IPS-15b (cell line): ENCODE data around the gene LEMD3.

Source experiments
- H3K27me3 ChIP-seq: one replicate; pipeline ENCODE4 v1.6.1; 2013; ENCODE audit warnings: low read length; ENCODE audit not compliant: control insufficient read depth, insufficient read depth
- H3K36me3 ChIP-seq: one replicate; pipeline ENCODE4 v1.6.1; 2013; ENCODE audit warnings: low read length; ENCODE audit not compliant: control insufficient read depth, insufficient read depth
- H3K4me1 ChIP-seq: one replicate; pipeline ENCODE4 v1.6.1; 2013; ENCODE audit warnings: mild to moderate bottlenecking, low read length; ENCODE audit not compliant: control insufficient read depth, insufficient read depth
- H3K4me3 ChIP-seq: one replicate; pipeline ENCODE4 v1.5.1; 2013; ENCODE audit warnings: low read depth, low read length
- H3K9ac ChIP-seq: one replicate; pipeline ENCODE4 v1.6.1; 2013; ENCODE audit warnings: low read depth, mild to moderate bottlenecking, low read length
- H3K9me3 ChIP-seq: one replicate; pipeline ENCODE4 v1.6.1; 2013; ENCODE audit warnings: mild to moderate bottlenecking, low read length; ENCODE audit not compliant: control insufficient read depth, insufficient read depth

The LEMD3 gene

GRCh38 chr12:65229441-65229840, 60.1 kb downstream of the LEMD3 start:
- Histone ChIP-seq H3K9ac (no peak overlapping the region), H3K36me3 (peaks cover 2% of the 10 kb centered on the region), H3K4me1 (no peaks in the 10 kb centered on the region), H3K9me3 (no peaks in the 10 kb centered on the region), H3K4me3 (no peak overlapping the region), H3K27me3 (no peaks in the 10 kb centered on the region)

- H3K4me1 ChIP-seq = no peaks in the 10 kb centered on the region
- no peaks in the 10 kb centered on the region for H3K9me3 ChIP-seq
- no peak overlapping the region for H3K9ac ChIP-seq
- peaks cover 2% of the 10 kb centered on the region for H3K36me3 ChIP-seq
- no peaks in the 10 kb centered on the region for H3K27me3 ChIP-seq
- no peak overlapping the region for H3K4me3 ChIP-seq
Measured at GRCh38 chr12:65232476-65233077, 63.2 kb downstream of the LEMD3 start.

- Histone ChIP-seq H3K4me3 (no peak overlapping the region), H3K4me1 (no peaks in the 10 kb centered on the region), H3K9me3 (no peaks in the 10 kb centered on the region), H3K36me3 (peaks cover 7% of the 10 kb centered on the region), H3K27me3 (no peaks in the 10 kb centered on the region), H3K9ac (no peak overlapping the region)
Measured at GRCh38 chr12:65237153-65237552, 67.8 kb downstream of the LEMD3 start.

- Histone ChIP-seq H3K4me1 (no peaks in the 10 kb centered on the region), H3K36me3 (peaks cover 7% of the 10 kb centered on the region), H3K9ac (no peak overlapping the region), H3K27me3 (no peaks in the 10 kb centered on the region), H3K9me3 (no peaks in the 10 kb centered on the region), H3K4me3 (no peak overlapping the region)
Measured at GRCh38 chr12:65238609-65239008, 69.2 kb downstream of the LEMD3 start.

GRCh38 chr12:65248656-65249633, 79.6 kb downstream of the LEMD3 start:
- Histone ChIP-seq H3K4me3 (no peak overlapping the region), H3K4me1 (no peaks in the 10 kb centered on the region), H3K36me3 (peaks cover 3% of the 10 kb centered on the region), H3K27me3 (no peaks in the 10 kb centered on the region), H3K9me3 (no peaks in the 10 kb centered on the region), H3K9ac (no peak overlapping the region)

GRCh38 chr12:65252515-65252914, 83.1 kb downstream of the LEMD3 start:
- Histone ChIP-seq H3K9ac (no peak overlapping the region), H3K27me3 (no peaks in the 10 kb centered on the region), H3K4me1 (no peaks in the 10 kb centered on the region), H3K36me3 (no peaks in the 10 kb centered on the region), H3K4me3 (no peak overlapping the region), H3K9me3 (no peaks in the 10 kb centered on the region)

- Histone ChIP-seq H3K9ac (no peak overlapping the region), H3K9me3 (no peaks in the 10 kb centered on the region), H3K27me3 (no peaks in the 10 kb centered on the region), H3K4me3 (no peak overlapping the region), H3K4me1 (no peaks in the 10 kb centered on the region), H3K36me3 (no peaks in the 10 kb centered on the region)
Measured at GRCh38 chr12:65257986-65258385, 88.6 kb downstream of the LEMD3 start.

- Histone ChIP-seq H3K4me3 (no peak overlapping the region), H3K9ac (no peak overlapping the region), H3K9me3 (no peaks in the 10 kb centered on the region), H3K36me3 (no peaks in the 10 kb centered on the region), H3K27me3 (no peaks in the 10 kb centered on the region), H3K4me1 (no peaks in the 10 kb centered on the region)
Measured at GRCh38 chr12:65259501-65259900, 90.1 kb downstream of the LEMD3 start.

GRCh38 chr12:65263777-65264176, 94.4 kb downstream of the LEMD3 start:
- Histone ChIP-seq H3K4me3 (no peak overlapping the region), H3K27me3 (no peaks in the 10 kb centered on the region), H3K9me3 (no peaks in the 10 kb centered on the region), H3K9ac (no peak overlapping the region), H3K4me1 (no peaks in the 10 kb centered on the region), H3K36me3 (no peaks in the 10 kb centered on the region)

GRCh38 chr12:65266408-65266807, 97.0 kb downstream of the LEMD3 start:
- H3K4me1 ChIP-seq = no peaks in the 10 kb centered on the region
- H3K36me3 ChIP-seq = no peaks in the 10 kb centered on the region
- H3K9ac ChIP-seq = no peak overlapping the region
- no peak overlapping the region for H3K4me3 ChIP-seq
- H3K9me3 ChIP-seq = no peaks in the 10 kb centered on the region
- H3K27me3 ChIP-seq = no peaks in the 10 kb centered on the region

GRCh38 chr12:65269603-65270002, 100.2 kb downstream of the LEMD3 start:
- no peaks in the 10 kb centered on the region for H3K4me1 ChIP-seq
- no peaks in the 10 kb centered on the region for H3K36me3 ChIP-seq
- no peaks in the 10 kb centered on the region for H3K9me3 ChIP-seq
- peaks cover 2% of the 10 kb centered on the region for H3K27me3 ChIP-seq
- no peak overlapping the region for H3K9ac ChIP-seq
- no peak overlapping the region for H3K4me3 ChIP-seq
